ENCODE data around the gene SHH.

DNA sequence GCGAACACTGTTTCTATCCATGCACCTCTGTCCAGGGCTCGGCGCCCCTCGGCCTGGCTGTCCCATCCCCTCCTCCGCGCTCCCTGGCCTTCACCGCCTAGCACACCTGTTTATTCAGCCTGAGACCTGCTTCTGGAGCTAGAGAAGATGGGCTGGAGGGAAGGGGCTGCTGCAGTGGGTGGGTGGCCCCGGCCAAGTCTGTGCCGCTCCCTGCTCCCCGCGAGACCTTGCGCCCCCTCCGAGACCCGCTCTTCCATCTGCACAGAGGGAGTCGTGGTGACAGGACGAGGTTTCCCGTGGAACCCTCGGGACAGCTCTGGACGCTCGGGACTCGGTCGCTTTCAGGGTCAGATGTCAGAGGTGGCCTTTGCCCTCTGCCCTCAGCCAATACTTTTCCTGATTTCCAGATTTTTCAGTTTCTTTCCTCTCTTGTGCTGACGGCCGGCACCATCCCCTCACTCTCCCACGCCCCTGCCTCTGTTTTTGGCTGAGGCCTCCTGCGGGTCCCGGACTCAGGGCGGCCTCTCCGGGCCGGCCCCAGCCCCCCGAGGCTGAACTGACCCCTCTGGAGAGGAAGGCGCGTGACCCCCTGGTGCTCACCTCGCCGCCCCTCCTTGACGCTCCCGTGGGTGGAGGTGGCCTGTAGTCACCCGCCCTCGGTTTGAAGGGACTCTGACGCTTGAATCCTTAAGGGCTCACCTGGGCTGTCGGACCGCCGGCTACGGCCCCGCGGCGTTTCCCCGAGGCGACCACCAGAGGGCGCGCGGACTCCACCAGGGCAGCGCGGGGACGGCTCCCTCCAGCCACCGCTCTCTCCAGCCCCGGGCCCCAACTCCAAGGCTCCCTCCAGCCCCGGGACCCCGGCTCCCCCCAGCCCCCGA, 15.6 kb downstream of the SHH start:
- TF ChIP-seq TBL1XR1 (IDR thresholded peaks at IDR 0.05; ENCODE audit: borderline replicate concordance, low read length, partially characterized antibody) (no peak), EP300 (IDR thresholded peaks at IDR 0.05; ENCODE audit: low read depth in 2 of 2, low read length in 2 of 2) (no peak), EP300 (CRISPR knock-in tag; IDR thresholded peaks at IDR 0.05; ENCODE audit: borderline replicate concordance) (no peak), NFE2L1 (CRISPR knock-in tag; IDR thresholded peaks at IDR 0.05; ENCODE audit: borderline replicate concordance) (no peak), MAX (IDR thresholded peaks at IDR 0.05) (no peak), NR3C1 (CRISPR knock-in tag; IDR thresholded peaks at IDR 0.05) (no peak)
- TF ChIP-seq, protein P1, sequence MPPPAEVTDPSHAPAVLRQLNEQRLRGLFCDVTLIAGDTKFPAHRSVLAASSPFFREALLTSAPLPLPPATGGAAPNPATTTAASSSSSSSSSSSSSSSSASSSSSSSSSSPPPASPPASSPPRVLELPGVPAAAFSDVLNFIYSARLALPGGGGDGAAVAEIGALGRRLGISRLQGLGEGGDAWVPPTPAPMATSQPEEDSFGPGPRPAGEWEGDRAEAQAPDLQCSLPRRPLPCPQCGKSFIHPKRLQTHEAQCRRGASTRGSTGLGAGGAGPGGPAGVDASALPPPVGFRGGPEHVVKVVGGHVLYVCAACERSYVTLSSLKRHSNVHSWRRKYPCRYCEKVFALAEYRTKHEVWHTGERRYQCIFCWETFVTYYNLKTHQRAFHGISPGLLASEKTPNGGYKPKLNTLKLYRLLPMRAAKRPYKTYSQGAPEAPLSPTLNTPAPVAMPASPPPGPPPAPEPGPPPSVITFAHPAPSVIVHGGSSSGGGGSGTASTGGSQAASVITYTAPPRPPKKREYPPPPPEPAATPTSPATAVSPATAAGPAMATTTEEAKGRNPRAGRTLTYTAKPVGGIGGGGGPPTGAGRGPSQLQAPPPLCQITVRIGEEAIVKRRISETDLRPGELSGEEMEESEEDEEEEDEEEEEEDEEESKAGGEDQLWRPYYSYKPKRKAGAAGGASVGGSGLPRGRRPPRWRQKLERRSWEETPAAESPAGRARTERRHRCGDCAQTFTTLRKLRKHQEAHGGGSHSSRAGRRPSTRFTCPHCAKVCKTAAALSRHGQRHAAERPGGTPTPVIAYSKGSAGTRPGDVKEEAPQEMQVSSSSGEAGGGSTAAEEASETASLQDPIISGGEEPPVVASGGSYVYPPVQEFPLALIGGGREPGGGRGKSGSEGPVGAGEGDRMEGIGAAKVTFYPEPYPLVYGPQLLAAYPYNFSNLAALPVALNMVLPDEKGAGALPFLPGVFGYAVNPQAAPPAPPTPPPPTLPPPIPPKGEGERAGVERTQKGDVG (CRISPR knock-in tag; IDR thresholded peaks at IDR 0.05; ENCODE audit: borderline replicate concordance), result no peak

All from HepG2 (cell line).